K562 treated with DMSO at 1 percent for 4 hours (cell line): Measurements from ENCODE around the gene ADCY7. TPM values are rescaled to one million over a fixed set of nuclear protein-coding genes. Genes with fewer than 3 reads are reported as not detected.

Experiments
- total RNA-seq: library from RNA; unstranded; fragments of 300-600 nt; gene quantifications from 2 replicates; pipeline ENCODE4 v1.2.3, GENCODE V29; 2022; ENCODE audit not compliant: insufficient read depth

The ADCY7 gene
- total RNA-seq, result 49.3 and 50.8 TPM in 2 replicates

GRCh38 chr16:50266337-50267091, at the start of gene ADCY7:
ADCY7 (plus strand) TSS chr16:50266551; CDS start chr16:50288180, 21,629 bp downstream.

Other genes with a start within 250 kb of the ADCY7 start
- 4.8 and 11.8 TPM in 2 replicates for gene CNEP1R1, start 241.3 kb upstream of the ADCY7 start, total RNA-seq
- 5.8 and 10.7 TPM in 2 replicates for gene HEATR3, start 200.6 kb upstream of the ADCY7 start, total RNA-seq
- gene TENT4B, start 113.2 kb upstream of the ADCY7 start, total RNA-seq, result 7.9 and 8.0 TPM in 2 replicates
- gene BRD7, start 102.4 kb downstream of the ADCY7 start, total RNA-seq, result 38.1 and 47.4 TPM in 2 replicates